ENCODE results near the gene SIGLEC15. TPM values are rescaled to one million over a fixed set of nuclear protein-coding genes. Genes with fewer than 3 reads are reported as not detected.
"Not testable (repeated sequence)": the region's sequence is repeated elsewhere in the genome, so short reads cannot be mapped to it uniquely, and the experiment has no call there.

The SIGLEC15 gene
- total and polyA plus RNA-seq, 4 donors: 0.10 to 0.47 (median 0.11) TPM; not detected in 1

GRCh38 chr18:45841765-45842442 is 16.4 kb downstream of the SIGLEC15 start:
- no peak overlapping the region for H3K27ac ChIP-seq (ENCODE audit: low read depth, low read length)
- peaks cover 7% of the 10 kb centered on the region for H3K36me3 ChIP-seq (ENCODE audit: control insufficient read depth, insufficient read depth, low read length)
- H3K4me3 ChIP-seq (ENCODE audit: low read depth, low read length): no peak overlapping the region
- peaks cover 38% of the 10 kb centered on the region for H3K27me3 ChIP-seq (ENCODE audit: control insufficient read depth, insufficient read depth, low read length)
- 90% methylated on average over 9 of the region's 12 CpGs for WGBS (ENCODE audit: insufficient coverage)
- H3K9me3 ChIP-seq (ENCODE audit: control insufficient read depth, insufficient read depth, low read length): no peaks in the 10 kb centered on the region
- peaks cover 16% of the 10 kb centered on the region for H3K4me1 ChIP-seq (ENCODE audit: control insufficient read depth, insufficient read depth, low read length)
- DNase-seq (ENCODE audit: low read depth in 4 of 6, low spot score in 6 of 6): no peak

DNA sequence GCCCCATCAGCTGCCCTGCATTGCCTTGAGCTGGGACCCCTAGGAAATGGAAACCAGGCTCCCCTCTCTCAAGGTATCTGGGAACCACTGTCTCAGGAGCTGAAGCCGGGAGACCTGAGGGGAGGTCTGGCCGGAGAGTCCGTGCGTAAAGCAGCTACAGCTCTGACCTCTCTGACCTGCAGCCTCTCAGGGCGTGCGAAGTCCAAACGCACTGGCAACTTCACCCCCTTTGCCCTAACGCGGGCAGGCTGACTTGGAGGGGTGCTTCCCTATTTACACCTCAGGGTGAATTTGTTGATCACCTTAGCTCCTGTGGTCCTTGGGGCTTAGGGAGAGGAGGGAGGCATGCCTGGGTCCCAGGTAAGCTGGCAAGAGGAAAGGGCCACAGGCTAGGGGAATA is 17.5 kb downstream of the SIGLEC15 start:
- WGBS (ENCODE audit: insufficient coverage): 74% methylated on average over 7 of the region's 9 CpGs
- DNase-seq (ENCODE audit: low read depth in 4 of 6, low spot score in 6 of 6): no peak
- peaks cover 7% of the 10 kb centered on the region for H3K36me3 ChIP-seq (ENCODE audit: control insufficient read depth, insufficient read depth, low read length)
- peaks cover 8% of the 10 kb centered on the region for H3K4me1 ChIP-seq (ENCODE audit: control insufficient read depth, insufficient read depth, low read length)
- H3K9me3 ChIP-seq (ENCODE audit: control insufficient read depth, insufficient read depth, low read length): no peaks in the 10 kb centered on the region
- H3K27me3 ChIP-seq (ENCODE audit: control insufficient read depth, insufficient read depth, low read length): peaks cover 31% of the 10 kb centered on the region
- H3K27ac ChIP-seq (ENCODE audit: low read depth, low read length): no peak overlapping the region
- no peak overlapping the region for H3K4me3 ChIP-seq (ENCODE audit: low read depth, low read length)

DNA sequence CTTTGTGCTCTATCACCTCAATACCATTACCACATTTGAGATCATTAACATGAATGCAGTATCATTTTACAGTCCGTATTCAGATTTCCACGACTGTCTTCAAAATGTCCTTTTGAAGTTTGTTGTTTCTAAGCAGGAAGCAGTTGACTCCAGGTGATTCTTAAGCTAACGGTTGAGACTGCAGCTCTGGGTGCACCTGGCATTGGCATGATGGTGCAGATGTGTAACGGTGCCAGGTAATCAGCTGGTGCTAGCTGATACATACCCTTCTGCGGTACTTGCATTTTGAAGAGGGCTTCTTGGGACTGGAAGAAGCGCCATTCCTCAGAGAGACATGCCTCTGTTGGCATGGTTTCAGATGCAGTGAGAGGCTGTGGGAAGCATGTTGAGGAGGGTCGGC is 19.5 kb downstream of the SIGLEC15 start:
- H3K4me1 ChIP-seq (ENCODE audit: control insufficient read depth, insufficient read depth, low read length): no peaks in the 10 kb centered on the region
- H3K4me3 ChIP-seq (ENCODE audit: low read depth, low read length): no peak overlapping the region
- H3K27me3 ChIP-seq (ENCODE audit: control insufficient read depth, insufficient read depth, low read length): peaks cover 12% of the 10 kb centered on the region
- 89% methylated on average over 5 of the region's 7 CpGs for WGBS (ENCODE audit: insufficient coverage)
- no peaks in the 10 kb centered on the region for H3K9me3 ChIP-seq (ENCODE audit: control insufficient read depth, insufficient read depth, low read length)
- DNase-seq (ENCODE audit: low read depth in 4 of 6, low spot score in 6 of 6): no peak
- no peak overlapping the region for H3K27ac ChIP-seq (ENCODE audit: low read depth, low read length)
- peaks cover 19% of the 10 kb centered on the region for H3K36me3 ChIP-seq (ENCODE audit: control insufficient read depth, insufficient read depth, low read length)

DNA sequence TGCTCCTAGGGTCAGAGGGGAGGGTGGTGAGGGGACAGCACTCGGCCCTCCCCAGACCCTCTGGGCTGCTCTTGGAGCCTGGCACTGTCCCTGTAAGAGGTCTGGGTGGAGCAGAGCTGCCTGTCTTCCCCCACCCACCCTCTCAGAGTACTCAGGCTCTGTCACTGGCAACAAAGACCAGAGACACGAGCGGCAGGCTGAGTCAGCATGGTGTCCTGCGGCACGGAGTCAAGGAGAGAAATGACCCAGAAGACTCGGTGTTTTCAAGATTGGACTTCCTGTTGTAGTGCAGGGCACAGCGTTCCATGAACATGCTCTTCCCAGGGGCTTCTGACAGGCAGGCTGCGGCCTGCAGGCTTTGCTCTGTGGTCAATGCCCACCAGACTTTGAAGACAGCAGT is 19.9 kb downstream of the SIGLEC15 start:
- H3K27me3 ChIP-seq (ENCODE audit: control insufficient read depth, insufficient read depth, low read length): peaks cover 7% of the 10 kb centered on the region
- no peaks in the 10 kb centered on the region for H3K4me1 ChIP-seq (ENCODE audit: control insufficient read depth, insufficient read depth, low read length)
- no peak overlapping the region for H3K27ac ChIP-seq (ENCODE audit: low read depth, low read length)
- DNase-seq (ENCODE audit: low read depth in 4 of 6, low spot score in 6 of 6): no peak
- H3K9me3 ChIP-seq (ENCODE audit: control insufficient read depth, insufficient read depth, low read length): no peaks in the 10 kb centered on the region
- no peak overlapping the region for H3K4me3 ChIP-seq (ENCODE audit: low read depth, low read length)
- 74% methylated on average over 8 of the region's 8 CpGs for WGBS (ENCODE audit: insufficient coverage)
- H3K36me3 ChIP-seq (ENCODE audit: control insufficient read depth, insufficient read depth, low read length): peaks cover 22% of the 10 kb centered on the region

- H3K9me3 ChIP-seq (ENCODE audit: control insufficient read depth, insufficient read depth, low read length): no peaks in the 10 kb centered on the region
- H3K27ac ChIP-seq (ENCODE audit: low read depth, low read length): no peak overlapping the region
- no peak overlapping the region for H3K4me3 ChIP-seq (ENCODE audit: low read depth, low read length)
- no peak for DNase-seq (ENCODE audit: low read depth in 4 of 6, low spot score in 6 of 6)
- H3K4me1 ChIP-seq (ENCODE audit: control insufficient read depth, insufficient read depth, low read length): no peaks in the 10 kb centered on the region
- no CpG with 5 or more reads among the region's 3 CpGs for WGBS (ENCODE audit: insufficient coverage)
- no peaks in the 10 kb centered on the region for H3K27me3 ChIP-seq (ENCODE audit: control insufficient read depth, insufficient read depth, low read length)
- H3K36me3 ChIP-seq (ENCODE audit: control insufficient read depth, insufficient read depth, low read length): peaks cover 19% of the 10 kb centered on the region
Observed at GRCh38 chr18:45847119-45847518, 21.6 kb downstream of the SIGLEC15 start.

GRCh38 chr18:45848643-45849042 is 23.2 kb downstream of the SIGLEC15 start:
- not testable (repeated sequence) for H3K9me3 ChIP-seq (ENCODE audit: control insufficient read depth, insufficient read depth, low read length); H3K27ac ChIP-seq (ENCODE audit: low read depth, low read length); DNase-seq (ENCODE audit: low read depth in 4 of 6, low spot score in 6 of 6); H3K4me3 ChIP-seq (ENCODE audit: low read depth, low read length); H3K27me3 ChIP-seq (ENCODE audit: control insufficient read depth, insufficient read depth, low read length); H3K4me1 ChIP-seq (ENCODE audit: control insufficient read depth, insufficient read depth, low read length)
- peaks cover 26% of the 10 kb centered on the region for H3K36me3 ChIP-seq (ENCODE audit: control insufficient read depth, insufficient read depth, low read length)
- WGBS (ENCODE audit: insufficient coverage): 96% methylated on average over 11 of the region's 13 CpGs

DNA sequence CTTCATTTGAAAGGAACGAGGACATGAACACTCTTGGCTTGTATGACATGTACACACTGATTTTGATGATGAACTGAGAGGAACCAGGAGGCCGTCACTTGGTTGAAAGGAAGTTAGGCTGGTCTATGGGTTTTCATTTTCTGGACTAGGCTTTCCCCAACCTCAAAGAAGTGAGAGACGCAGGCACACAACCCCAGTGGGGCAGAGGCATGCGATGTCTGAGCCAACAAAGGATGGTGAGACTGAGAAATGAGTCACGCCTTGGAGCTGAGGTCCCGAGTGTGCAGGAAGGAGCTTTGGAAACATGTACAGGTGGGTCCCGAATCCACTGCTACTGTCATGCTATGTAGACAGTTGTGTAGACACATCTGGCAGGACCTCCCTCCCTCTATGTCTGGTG is 24.1 kb downstream of the SIGLEC15 start:
- H3K36me3 ChIP-seq (ENCODE audit: control insufficient read depth, insufficient read depth, low read length): peaks cover 28% of the 10 kb centered on the region
- no peak for DNase-seq (ENCODE audit: low read depth in 4 of 6, low spot score in 6 of 6)
- 98% methylated on average over 7 of the region's 7 CpGs for WGBS (ENCODE audit: insufficient coverage)
- H3K4me3 ChIP-seq (ENCODE audit: low read depth, low read length): no peak overlapping the region
- no peaks in the 10 kb centered on the region for H3K9me3 ChIP-seq (ENCODE audit: control insufficient read depth, insufficient read depth, low read length)
- no peaks in the 10 kb centered on the region for H3K4me1 ChIP-seq (ENCODE audit: control insufficient read depth, insufficient read depth, low read length)
- no peak overlapping the region for H3K27ac ChIP-seq (ENCODE audit: low read depth, low read length)
- H3K27me3 ChIP-seq (ENCODE audit: control insufficient read depth, insufficient read depth, low read length): no peaks in the 10 kb centered on the region

DNA sequence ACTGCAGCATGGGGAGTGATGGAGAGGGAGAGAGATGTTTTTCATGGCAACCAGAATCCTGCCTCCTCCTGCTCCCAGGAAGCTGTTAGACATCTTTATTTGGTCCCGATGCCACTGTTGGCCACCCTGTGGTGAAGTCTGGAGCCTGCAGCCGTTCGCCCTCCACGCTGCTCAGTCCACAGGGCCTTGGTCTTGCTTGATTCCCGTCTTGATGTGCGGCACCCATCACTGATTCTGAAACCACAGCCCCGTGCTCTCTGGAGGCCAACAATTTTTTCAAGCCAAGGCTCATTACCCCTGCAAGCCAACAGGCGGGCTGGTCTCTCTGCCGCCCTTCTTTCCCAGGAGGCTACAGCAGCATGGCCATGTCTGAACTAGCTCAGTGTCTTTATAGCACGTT is 24.5 kb downstream of the SIGLEC15 start:
- DNase-seq (ENCODE audit: low read depth in 4 of 6, low spot score in 6 of 6): peak in 1 of 6 donors; percentile 51
- Histone ChIP-seq H3K9me3 (ENCODE audit: control insufficient read depth, insufficient read depth, low read length) (no peaks in the 10 kb centered on the region), H3K4me3 (ENCODE audit: low read depth, low read length) (no peak overlapping the region), H3K27me3 (ENCODE audit: control insufficient read depth, insufficient read depth, low read length) (no peaks in the 10 kb centered on the region), H3K4me1 (ENCODE audit: control insufficient read depth, insufficient read depth, low read length) (no peaks in the 10 kb centered on the region), H3K27ac (ENCODE audit: low read depth, low read length) (no peak overlapping the region), H3K36me3 (ENCODE audit: control insufficient read depth, insufficient read depth, low read length) (peaks cover 30% of the 10 kb centered on the region)
- WGBS (ENCODE audit: insufficient coverage): 74% methylated on average over 10 of the region's 10 CpGs

- peaks cover 30% of the 10 kb centered on the region for H3K36me3 ChIP-seq (ENCODE audit: control insufficient read depth, insufficient read depth, low read length)
- H3K4me3 ChIP-seq (ENCODE audit: low read depth, low read length): no peak overlapping the region
- no peaks in the 10 kb centered on the region for H3K4me1 ChIP-seq (ENCODE audit: control insufficient read depth, insufficient read depth, low read length)
- H3K27ac ChIP-seq (ENCODE audit: low read depth, low read length): no peak overlapping the region
- H3K9me3 ChIP-seq (ENCODE audit: control insufficient read depth, insufficient read depth, low read length): no peaks in the 10 kb centered on the region
- H3K27me3 ChIP-seq (ENCODE audit: control insufficient read depth, insufficient read depth, low read length): no peaks in the 10 kb centered on the region
- no peak for DNase-seq (ENCODE audit: low read depth in 4 of 6, low spot score in 6 of 6)
- WGBS (ENCODE audit: insufficient coverage): 68% methylated on average over 7 of the region's 10 CpGs
Observed at GRCh38 chr18:45851161-45851925, 25.9 kb downstream of the SIGLEC15 start.

- Histone ChIP-seq H3K27ac (ENCODE audit: low read depth, low read length) (no peak overlapping the region), H3K4me1 (ENCODE audit: control insufficient read depth, insufficient read depth, low read length) (no peaks in the 10 kb centered on the region), H3K9me3 (ENCODE audit: control insufficient read depth, insufficient read depth, low read length) (no peaks in the 10 kb centered on the region), H3K27me3 (ENCODE audit: control insufficient read depth, insufficient read depth, low read length) (no peaks in the 10 kb centered on the region), H3K4me3 (ENCODE audit: low read depth, low read length) (no peak overlapping the region), H3K36me3 (ENCODE audit: control insufficient read depth, insufficient read depth, low read length) (peaks cover 34% of the 10 kb centered on the region)
- no peak for DNase-seq (ENCODE audit: low read depth in 4 of 6, low spot score in 6 of 6)
- 100% methylated on average over 4 of the region's 5 CpGs for WGBS (ENCODE audit: insufficient coverage)
Observed at GRCh38 chr18:45852631-45853030, 27.2 kb downstream of the SIGLEC15 start.

Data from spinal cord (tissue), 10 donors.